Measurements from ENCODE around the gene IGSF11. TPM values are rescaled to one million over a fixed set of nuclear protein-coding genes. Genes with fewer than 3 reads are reported as not detected.
A peak's percentile ranks its signal among the peaks of the same experiment; 100 is the strongest.

IGSF11 gene
- total and polyA plus RNA-seq, 2 of the 4 experiments (the other 2 are of a cell fraction): 0.18 TPM; not detected in 1

DNA sequence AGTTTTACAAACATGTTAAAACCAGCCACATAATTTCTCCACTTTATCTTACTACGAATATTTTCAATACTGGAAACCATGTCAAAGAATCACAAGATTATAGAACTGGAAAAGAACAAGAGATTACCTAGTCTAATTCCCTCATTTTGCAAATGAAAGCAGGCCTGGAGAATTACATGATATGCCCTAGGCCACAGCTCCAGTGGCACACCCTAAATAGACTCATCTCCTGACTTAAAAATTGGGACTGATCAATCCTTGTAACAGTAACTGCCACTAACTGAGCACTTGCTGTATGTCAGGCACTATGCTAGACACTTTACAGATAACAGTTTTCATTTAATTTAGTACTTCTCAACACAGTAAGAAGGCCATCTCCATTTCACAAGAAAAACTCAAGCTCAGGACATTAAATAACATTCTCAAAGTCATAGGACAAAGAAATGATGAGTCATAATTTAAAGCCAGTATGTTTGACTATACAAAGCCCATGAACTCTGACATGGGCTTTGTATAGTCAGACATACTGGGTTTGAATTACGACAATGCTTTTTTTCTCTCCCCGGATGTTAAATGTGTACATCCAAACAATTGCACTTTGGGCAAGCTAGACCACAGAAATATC is 9.4 kb downstream of the IGSF11 start:
- ChIA-PET CTCF (no interaction called here), POLR2A (ENCODE audit: unreplicated experiment) (no interaction called here)
- H2BK20ac ChIP-seq (ENCODE audit: low read depth, low read length): no peak overlapping the region
- no peak overlapping the region for H4K5ac ChIP-seq (ENCODE audit: low read depth, low read length)
- H3K9me3 ChIP-seq (ENCODE audit: control insufficient read depth, insufficient read depth, low read length): no peaks in the 10 kb centered on the region
- no peak overlapping the region for H2BK120ac ChIP-seq (ENCODE audit: low read depth, low read length)
- no peak overlapping the region for H4K91ac ChIP-seq (ENCODE audit: insufficient read depth, low read depth, low read length)
- no peak overlapping the region for H3K23ac ChIP-seq (ENCODE audit: low read depth, low read length)
- H3K4ac ChIP-seq (ENCODE audit: low read depth, low read length): no peak overlapping the region
- H2BK15ac ChIP-seq (ENCODE audit: low read depth, low read length): no peak overlapping the region
- no peaks in the 10 kb centered on the region for H3K27me3 ChIP-seq (ENCODE audit: control insufficient read depth, insufficient read depth, low read length)
- no peaks in the 10 kb centered on the region for H3K36me3 ChIP-seq (ENCODE audit: control insufficient read depth, insufficient read depth, low read length)
- H2AK9ac ChIP-seq (replicated peaks; ENCODE audit: low read depth, low read length, poor library complexity): no peak overlapping the region
- no peak overlapping the region for H2AFZ ChIP-seq (replicated peaks; ENCODE audit: low read length, poor library complexity)
- dilution Hi-C loops (cut with HindIII; ENCODE audit: low sequenced_read_pairs, unreplicated experiment) (no loop called here), intact Hi-C loops (cut with micrococcal nuclease) (no loop called here), in situ Hi-C loops (cut with MboI; ENCODE audit: low sequenced_read_pairs) (no loop called here)
- H3K4me1 ChIP-seq (ENCODE audit: control insufficient read depth, insufficient read depth, low read length): no peaks in the 10 kb centered on the region
- H3K4me3 ChIP-seq (ENCODE audit: insufficient read depth, low read depth, low read length): no peak overlapping the region
- ATAC-seq (ENCODE audit: low read depth) (no peak), DNase-seq (no peak)
- H2AK5ac ChIP-seq (ENCODE audit: low read depth, low read length): no peak overlapping the region
- TF ChIP-seq FOS (IDR thresholded peaks at IDR 0.05; ENCODE audit: low read depth, low read length) (peak; percentile 13; the same call in 1 of the 2 replicates), ELK1 (IDR thresholded peaks at IDR 0.05; ENCODE audit: borderline replicate concordance, low read depth, low read length) (no peak)
- H3K9ac ChIP-seq (ENCODE audit: low read depth, low read length): no peak overlapping the region
- no peak overlapping the region for H3K14ac ChIP-seq (replicated peaks; ENCODE audit: low read depth, low read length)
- no TSS peak for BruUV-seq (replicated peaks)
- no peak overlapping the region for H3K4me2 ChIP-seq (ENCODE audit: low read depth, low read length)
- H3K27ac ChIP-seq (ENCODE audit: insufficient read depth, low read length): no peak overlapping the region
- no peak overlapping the region for H3K56ac ChIP-seq (ENCODE audit: extremely low read depth, insufficient read depth, low read length)
- no peaks in the 10 kb centered on the region for H3K79me1 ChIP-seq (ENCODE audit: low read depth in 1 of 2, low read length in 2 of 2)
- no peaks in the 10 kb centered on the region for H3K9me1 ChIP-seq (ENCODE audit: insufficient read depth, low read length)
- no CpG with 5 or more reads among the region's 3 CpGs for WGBS, 2 experiments (ENCODE audit: extremely low coverage in 2 of 2, insufficient read length in 1 of 2)
- no peak overlapping the region for H4K8ac ChIP-seq (ENCODE audit: low read depth in 2 of 2, low read length in 2 of 2)
- no peak overlapping the region for H3K18ac ChIP-seq (ENCODE audit: low read depth, low read length)
- H2BK5ac ChIP-seq (ENCODE audit: low read depth, low read length, poor library complexity, severe bottlenecking): no peak overlapping the region
- no peaks in the 10 kb centered on the region for H4K20me1 ChIP-seq (ENCODE audit: insufficient read depth, low read length)
